Aortic smooth muscle cell (primary cell): ENCODE data around the gene TMEM45A. TPM values are rescaled to one million over a fixed set of nuclear protein-coding genes. Genes with fewer than 3 reads are reported as not detected.

Source experiments
- total RNA-seq: library from RNA; depleted of rRNA; stranded (reverse); fragments of >200 nt; gene quantifications from 2 replicates; pipeline ENCODE4 v1.2.3, GENCODE V29; 2014

TMEM45A gene, protein sequence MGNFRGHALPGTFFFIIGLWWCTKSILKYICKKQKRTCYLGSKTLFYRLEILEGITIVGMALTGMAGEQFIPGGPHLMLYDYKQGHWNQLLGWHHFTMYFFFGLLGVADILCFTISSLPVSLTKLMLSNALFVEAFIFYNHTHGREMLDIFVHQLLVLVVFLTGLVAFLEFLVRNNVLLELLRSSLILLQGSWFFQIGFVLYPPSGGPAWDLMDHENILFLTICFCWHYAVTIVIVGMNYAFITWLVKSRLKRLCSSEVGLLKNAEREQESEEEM
- 27.1 and 33.6 TPM in 2 replicates for total RNA-seq

GRCh38 chr3:100492059-100493006 is at the start of gene TMEM45A:
Gene TMEM45A, plus strand, starts transcription at chr3:100492619. Its CDS starts 62,593 bp downstream, at chr3:100555212.

GRCh38 chr3:100609305-100609704 is 116.9 kb downstream of the TMEM45A start, which contains the start of gene ADGRG7:
Gene ADGRG7, plus strand, starts transcription at chr3:100609601. Its CDS starts 256 bp downstream, at chr3:100609857.

Other genes with a start within 250 kb of the TMEM45A start
- 63.3 and 68.8 TPM in 2 replicates for gene TBC1D23, start 231.6 kb upstream of the TMEM45A start, total RNA-seq
- 13.6 and 21.6 TPM in 2 replicates for gene NIT2, start 157.9 kb upstream of the TMEM45A start, total RNA-seq
- 45.8 and 50.1 TPM in 2 replicates for gene TOMM70, start 91.5 kb upstream of the TMEM45A start, total RNA-seq
- gene LNP1, start 91.1 kb upstream of the TMEM45A start, total RNA-seq, result 5.0 and 7.3 TPM in 2 replicates
- gene ADGRG7, start 117.0 kb downstream of the TMEM45A start, total RNA-seq, result 52.7 TPM in 1 of 2 replicates, not detected in the other
- gene TFG, start 216.9 kb downstream of the TMEM45A start, total RNA-seq, result 71.9 and 72.6 TPM in 2 replicates